ENCODE data around the gene MED20.

DNA sequence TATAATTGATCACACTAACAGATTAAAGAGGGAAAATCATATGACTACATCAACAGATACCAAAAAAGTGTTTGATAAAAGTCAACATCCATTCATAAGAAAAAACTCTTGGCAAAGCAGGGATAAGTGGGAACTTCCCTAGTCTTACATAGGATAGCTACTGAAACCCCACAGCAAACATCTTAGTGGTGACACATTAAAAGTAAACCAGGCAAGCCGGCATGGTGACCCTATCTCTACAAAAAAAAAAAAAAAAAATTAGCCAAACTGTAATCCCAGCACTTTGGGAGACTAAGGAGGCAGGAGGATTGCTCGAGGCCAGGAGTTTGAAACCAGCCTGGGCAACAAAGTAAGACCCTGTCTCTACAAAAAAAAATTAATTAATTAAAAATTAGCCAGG, 34.5 kb upstream of the MED20 start:
- TF ChIP-seq EZH2 (IDR thresholded peaks at IDR 0.05) (no peak), POLR2AphosphoS5 (IDR thresholded peaks at IDR 0.05; ENCODE audit: borderline replicate concordance, low read depth, low read length) (no peak), FOXP2 (optimal IDR thresholded peaks at IDR 0.05; ENCODE audit: control extremely low read depth, extremely low read length, insufficient read depth) (no peak)

Measured in SK-N-MC (cell line).